EL (cell line): ENCODE data around the gene PEAR1.

Experiments used
- DNase-seq: peaks from one replicate; pipeline ENCODE4 v3.0.0-alpha.2; 2016

Gene PEAR1, protein sequence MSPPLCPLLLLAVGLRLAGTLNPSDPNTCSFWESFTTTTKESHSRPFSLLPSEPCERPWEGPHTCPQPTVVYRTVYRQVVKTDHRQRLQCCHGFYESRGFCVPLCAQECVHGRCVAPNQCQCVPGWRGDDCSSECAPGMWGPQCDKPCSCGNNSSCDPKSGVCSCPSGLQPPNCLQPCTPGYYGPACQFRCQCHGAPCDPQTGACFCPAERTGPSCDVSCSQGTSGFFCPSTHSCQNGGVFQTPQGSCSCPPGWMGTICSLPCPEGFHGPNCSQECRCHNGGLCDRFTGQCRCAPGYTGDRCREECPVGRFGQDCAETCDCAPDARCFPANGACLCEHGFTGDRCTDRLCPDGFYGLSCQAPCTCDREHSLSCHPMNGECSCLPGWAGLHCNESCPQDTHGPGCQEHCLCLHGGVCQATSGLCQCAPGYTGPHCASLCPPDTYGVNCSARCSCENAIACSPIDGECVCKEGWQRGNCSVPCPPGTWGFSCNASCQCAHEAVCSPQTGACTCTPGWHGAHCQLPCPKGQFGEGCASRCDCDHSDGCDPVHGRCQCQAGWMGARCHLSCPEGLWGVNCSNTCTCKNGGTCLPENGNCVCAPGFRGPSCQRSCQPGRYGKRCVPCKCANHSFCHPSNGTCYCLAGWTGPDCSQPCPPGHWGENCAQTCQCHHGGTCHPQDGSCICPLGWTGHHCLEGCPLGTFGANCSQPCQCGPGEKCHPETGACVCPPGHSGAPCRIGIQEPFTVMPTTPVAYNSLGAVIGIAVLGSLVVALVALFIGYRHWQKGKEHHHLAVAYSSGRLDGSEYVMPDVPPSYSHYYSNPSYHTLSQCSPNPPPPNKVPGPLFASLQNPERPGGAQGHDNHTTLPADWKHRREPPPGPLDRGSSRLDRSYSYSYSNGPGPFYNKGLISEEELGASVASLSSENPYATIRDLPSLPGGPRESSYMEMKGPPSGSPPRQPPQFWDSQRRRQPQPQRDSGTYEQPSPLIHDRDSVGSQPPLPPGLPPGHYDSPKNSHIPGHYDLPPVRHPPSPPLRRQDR

DNA sequence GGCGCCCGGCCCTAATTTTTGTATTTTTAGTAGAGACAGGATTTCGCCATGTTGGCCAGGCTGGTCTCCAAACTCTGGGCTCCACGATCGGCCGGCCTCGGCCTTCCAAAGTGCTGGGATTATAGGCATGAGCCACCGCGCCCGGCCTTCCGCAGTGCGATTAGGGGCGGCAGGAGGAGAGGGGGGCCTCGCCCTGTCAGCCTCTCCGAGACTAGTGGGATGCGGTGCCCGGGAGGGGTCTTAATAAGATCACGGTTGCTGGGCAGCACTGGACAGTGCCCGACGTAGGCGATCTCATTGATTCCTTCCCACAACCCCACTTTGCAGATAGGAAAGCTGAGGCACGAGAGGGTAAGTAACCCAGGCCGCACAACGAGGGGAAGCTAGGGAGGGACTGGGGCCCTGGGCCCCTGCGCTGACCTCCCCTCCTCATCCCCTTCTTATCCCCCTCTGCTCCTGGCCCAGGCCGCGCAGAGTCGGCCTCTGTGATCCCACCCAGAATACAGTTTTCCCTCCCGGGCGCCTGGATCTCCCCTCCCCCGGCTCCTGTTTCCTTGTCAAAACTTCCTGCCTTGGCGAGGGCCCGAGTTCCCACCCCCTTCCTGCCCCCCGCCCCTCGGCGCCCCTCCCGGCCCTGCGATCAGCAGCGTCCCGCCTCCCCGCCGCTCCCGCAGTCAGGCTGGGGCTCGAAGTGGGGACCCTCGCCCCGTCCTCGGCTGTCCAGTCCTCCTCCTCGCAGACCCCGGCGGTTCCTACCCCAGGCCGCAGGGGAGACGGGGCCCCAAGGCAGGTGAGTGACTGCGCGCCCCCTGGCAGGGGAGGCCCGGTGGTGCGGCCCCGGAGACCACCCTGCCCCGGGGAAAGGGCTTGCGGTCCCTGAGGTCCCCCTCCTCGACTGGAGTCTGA, at the start of gene PEAR1:
Gene PEAR1, plus strand, starts transcription at position 671 of the 906 bp plus-strand sequence. CDS start 10,209 bp downstream, outside the sequence.
- DNase-seq: peak; percentile 55

DNA sequence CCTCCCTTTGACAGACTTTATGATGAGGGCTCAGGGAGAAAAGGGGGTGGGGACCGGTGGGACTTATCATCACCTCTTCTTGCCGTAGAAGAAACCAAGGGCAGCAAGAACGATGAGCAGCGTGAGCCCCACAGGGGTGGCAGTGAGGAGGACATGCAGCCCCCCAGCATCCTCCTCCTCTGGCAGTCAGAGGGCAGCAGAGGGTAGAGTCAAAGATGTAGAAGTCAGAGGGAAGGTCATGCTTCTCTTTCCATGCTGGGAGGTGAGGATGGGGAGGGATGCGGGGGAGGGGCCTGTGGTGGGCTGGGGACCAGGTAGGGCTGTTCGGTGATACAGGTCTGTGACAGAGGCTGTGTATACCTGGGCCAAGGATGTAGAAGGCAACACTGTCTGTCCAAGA, 49.4 kb upstream of the PEAR1 start:
- DNase-seq: no peak

- DNase-seq: no peak
Observed at GRCh38 chr1:156844638-156845037, 48.9 kb upstream of the PEAR1 start.

- DNase-seq: no peak
Observed at GRCh38 chr1:156845055-156845952, 48.2 kb upstream of the PEAR1 start.

GRCh38 chr1:156845953-156846545, 47.5 kb upstream of the PEAR1 start:
- DNase-seq: no peak

- DNase-seq: no peak
Observed at GRCh38 chr1:156846643-156847042, 46.9 kb upstream of the PEAR1 start.

- DNase-seq: no peak
Observed at GRCh38 chr1:156847591-156848460, 45.7 kb upstream of the PEAR1 start.

- DNase-seq: no peak
Observed at GRCh38 chr1:156848461-156849150, 44.9 kb upstream of the PEAR1 start.

GRCh38 chr1:156849151-156849496, 44.4 kb upstream of the PEAR1 start:
- no peak for DNase-seq

- no peak for DNase-seq
Observed at GRCh38 chr1:156851779-156852417, 41.6 kb upstream of the PEAR1 start.

- peak; percentile 25 for DNase-seq
Observed at GRCh38 chr1:156852418-156852874, 41.1 kb upstream of the PEAR1 start.

GRCh38 chr1:156853761-156854160, 39.8 kb upstream of the PEAR1 start:
- DNase-seq: no peak

DNA sequence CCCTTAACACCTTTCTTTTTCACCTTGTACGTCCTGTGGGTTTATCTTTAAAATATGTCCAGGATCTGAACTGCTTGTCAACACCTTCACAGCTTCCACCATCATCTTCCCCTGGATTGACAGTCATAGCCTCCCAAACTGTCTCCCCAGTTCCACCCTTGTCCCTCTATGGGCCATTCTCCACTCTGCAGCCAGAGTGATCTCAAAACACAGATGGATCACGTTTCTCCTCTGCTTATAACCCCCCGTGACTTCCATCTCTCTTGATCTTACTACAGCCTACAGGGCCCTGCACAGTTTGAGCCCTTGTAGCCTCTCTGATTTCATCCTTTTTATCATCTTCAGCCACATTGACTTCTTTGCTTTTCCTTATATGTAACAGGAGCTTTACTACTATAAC, 38.9 kb upstream of the PEAR1 start:
- DNase-seq: no peak

DNA sequence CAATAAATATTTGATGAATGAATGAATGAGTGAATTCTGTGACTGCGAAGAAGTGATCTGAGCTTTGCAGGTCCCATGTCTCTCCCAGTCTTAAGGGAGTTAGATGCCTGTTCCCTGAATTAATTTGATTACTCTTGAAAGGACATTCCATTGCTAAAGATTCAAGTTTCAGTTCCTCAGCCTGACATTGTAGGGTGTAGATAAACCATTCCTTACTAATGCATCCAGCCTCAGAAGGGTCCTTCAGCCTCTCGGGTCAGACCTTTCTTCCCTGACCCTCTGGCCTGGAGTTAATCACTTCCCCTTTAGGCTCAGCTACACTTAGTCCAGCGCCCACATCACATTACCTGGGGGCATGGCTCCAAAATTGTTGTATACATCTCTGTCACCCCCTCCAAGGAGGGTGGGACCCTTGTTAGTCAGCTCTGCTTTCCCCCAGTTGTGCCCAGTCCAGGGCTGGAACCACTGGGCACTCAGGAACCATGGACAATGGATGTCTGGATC, 37.2 kb upstream of the PEAR1 start:
- no peak for DNase-seq

- no peak for DNase-seq
Observed at GRCh38 chr1:156857532-156857931, 36.0 kb upstream of the PEAR1 start.

- no peak for DNase-seq
Observed at GRCh38 chr1:156858555-156858956, 35.0 kb upstream of the PEAR1 start.

DNA sequence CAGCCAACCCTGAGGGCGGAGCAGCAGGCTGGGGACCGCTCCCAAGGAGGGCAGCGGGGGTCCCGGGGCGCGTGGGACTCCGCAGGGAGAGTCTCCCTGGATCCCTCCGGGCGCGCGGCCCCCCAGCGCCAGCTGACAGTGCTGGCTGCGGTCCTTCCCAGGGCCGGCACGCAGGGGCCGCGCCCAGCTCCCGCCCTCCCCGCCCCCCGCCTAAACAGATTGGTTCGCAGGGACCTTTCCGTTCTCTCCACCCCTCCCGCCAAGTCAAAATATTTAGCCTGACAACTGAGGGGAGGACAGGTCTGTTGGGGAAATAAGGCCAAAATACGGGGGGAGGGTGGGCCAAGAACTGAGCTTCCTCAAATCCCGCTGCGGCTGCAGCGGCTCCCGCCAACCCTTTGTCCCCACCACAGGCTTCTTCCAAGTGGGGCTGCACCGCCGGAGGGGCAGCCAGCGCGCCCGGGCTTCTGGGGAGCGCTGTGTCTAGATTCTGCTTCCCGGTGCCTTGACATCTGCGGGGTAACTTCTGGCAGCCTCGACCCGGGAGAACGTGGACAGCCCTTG, 34.5 kb upstream of the PEAR1 start, which contains the start of gene INSRR:
Gene INSRR, minus strand, starts transcription at position 159 of the 564 bp plus-strand sequence. CDS start 496 bp downstream, outside the sequence.
- no peak for DNase-seq

GRCh38 chr1:156859523-156860112, 33.9 kb upstream of the PEAR1 start:
- peak; percentile 28 for DNase-seq
